Superior temporal gyrus (tissue), 1 donor: ENCODE data around the gene GFER.
A peak's percentile ranks its signal among the peaks of the same experiment; 100 is the strongest.
"Not testable (repeated sequence)": the region's sequence is repeated elsewhere in the genome, so short reads cannot be mapped to it uniquely, and the experiment has no call there.

Experiments used
- DNase-seq: peaks from one replicate; pipeline ENCODE4 v3.0.0-alpha.2; 2016; ENCODE audit errors: extremely low spot score

GFER gene

DNA sequence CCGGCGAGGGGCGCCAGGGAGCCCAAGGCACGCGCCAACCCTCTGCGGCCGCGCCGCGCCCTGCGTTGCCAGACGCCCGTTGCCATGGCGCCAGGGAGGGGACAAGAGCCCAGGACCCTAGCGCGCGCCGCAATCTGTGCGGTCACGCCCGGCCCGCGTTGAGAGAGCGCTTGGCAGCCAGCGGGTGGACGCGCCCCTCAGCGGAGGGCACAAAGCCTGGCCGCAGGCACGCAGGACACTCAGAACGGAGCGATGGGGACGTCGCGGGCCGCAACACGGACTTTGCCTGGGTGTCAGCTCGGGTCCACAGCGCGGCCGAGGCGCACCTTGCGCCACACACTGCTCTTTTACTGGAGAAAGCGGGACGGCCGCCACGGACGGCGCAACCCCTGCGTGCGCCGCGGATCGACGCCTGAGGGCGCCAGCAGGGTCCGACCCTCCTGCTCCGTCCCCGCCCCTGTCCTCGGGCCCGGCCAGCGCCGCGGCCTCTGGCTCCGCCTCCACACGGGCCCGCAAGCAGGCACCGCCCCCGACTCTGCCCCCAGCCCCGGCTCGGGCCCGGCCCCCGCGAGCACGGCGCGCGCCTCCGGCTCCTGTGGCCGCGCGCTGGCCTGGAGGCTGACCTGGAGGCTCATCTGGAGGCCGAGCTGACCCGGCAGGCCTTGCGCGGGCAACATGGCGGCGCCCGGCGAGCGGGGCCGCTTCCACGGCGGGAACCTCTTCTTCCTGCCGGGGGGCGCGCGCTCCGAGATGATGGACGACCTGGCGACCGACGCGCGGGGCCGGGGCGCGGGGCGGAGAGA lies at the start of gene GFER:
TSS of gene GFER (plus strand) at position 650 of the 803 bp plus-strand sequence. CDS start at position 676, 26 bp downstream.
- peak; percentile 80 for DNase-seq

DNA sequence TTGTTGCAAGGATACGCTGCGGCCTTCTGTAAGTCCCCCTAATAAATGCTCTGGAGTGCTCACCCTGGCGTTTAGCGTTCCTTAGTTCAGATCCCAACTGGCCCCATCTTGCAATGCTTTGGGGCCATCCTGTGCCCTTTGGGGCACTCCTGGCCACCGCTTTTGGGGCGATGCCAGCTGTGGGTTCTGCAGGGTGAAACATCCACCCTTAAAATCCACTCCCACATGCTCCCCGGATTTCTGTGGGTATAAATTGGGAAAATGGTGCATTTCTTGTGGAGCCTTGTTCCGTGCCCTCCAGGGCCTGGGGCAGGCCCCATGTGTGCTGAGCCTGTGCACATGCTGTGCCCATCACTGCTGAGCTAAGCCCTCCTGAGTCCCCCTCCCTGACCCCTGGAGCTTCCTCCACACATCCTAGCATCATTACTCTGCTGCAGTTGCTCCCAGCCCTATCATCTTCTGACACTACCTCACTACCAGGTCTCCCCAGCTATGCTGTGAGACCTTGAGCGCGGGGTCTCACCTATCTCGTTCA lies 47.0 kb upstream of the GFER start:
- no peak for DNase-seq

DNA sequence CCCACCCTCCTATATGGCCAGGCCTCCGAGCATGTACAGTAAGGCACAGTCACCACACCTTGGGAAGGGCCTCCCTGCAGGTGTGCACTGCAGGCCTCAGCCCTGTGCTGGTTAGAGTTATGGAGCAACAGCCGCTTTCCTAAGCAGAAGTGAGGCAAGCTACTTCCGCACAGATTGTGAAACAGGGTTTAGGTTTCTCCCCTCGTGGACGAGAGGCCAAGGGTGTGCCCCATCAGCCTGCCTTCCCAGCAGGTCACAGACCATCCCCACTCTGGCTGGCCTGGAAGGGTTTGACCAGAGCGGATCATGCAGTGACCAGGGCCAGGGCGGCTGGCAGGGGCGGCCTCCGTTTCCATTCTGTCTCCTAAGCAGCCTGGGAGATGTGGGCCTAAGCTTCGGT lies 45.7 kb upstream of the GFER start:
- DNase-seq, result no peak

- no peak for DNase-seq
These were observed 45.1 kb upstream of the GFER start for GRCh38 chr16:1938910-1939309.

DNA sequence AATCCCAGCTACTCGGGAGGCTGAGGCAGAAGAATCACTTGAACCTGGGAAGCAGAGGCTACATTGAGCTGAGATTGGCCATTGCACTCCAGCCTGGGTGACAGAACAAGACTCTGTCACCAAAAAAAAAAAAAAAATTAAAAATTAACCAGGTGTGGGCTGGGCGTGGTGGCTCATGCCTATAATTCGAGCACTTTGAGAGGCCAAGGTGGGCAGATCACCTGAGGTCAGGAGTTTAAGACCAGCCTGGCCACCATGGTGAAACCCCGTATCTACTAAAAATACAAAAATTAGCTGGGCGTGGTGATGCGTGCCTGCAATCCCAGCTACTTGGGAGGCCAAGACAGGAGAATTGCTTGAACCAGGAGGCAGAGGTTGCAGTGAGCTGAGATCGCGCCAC lies 44.2 kb upstream of the GFER start:
- DNase-seq, result not testable (repeated sequence)

DNA sequence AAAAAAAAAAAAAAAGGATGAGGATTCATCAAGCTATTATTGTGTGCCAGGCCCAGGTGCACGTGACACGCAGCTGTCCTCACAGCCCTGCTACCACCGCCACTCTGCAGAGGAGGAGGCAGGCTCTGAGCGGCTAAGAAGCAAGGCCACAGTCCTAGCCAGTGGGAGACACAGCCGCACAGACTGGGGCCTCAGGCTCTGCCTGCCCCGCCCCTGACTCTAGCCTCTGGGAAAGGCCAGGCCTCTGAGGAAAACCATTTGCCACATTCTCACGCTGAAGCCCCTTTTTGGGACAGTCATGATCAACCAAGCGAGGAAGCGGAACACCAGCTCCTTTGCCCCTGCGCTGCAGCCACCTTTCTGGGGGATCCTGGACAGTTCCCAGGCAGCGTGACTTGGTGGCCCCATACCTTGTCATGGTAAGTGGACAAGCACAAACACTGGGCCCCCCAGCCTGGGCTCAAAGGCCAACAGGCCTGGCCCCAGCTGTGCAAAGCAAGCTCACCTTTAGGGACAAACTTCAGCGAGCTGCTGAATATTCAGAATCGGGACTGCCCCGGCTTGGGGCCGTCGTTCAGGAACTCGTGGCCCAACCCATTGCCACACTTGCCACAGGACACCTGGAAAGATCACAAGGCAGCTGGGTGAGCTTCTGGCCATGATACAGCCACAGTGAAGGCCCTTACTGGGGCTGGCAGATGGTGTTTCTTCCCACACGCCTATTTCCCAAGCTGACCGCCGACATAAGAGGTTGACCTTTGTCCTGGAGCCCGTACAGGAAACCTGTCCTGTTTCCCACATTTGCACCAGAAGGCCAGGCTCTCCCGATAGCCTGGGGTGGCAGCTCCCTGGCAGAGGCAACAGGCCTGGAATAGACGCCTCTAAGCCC lies 43.5 kb upstream of the GFER start:
- DNase-seq, result no peak

DNA sequence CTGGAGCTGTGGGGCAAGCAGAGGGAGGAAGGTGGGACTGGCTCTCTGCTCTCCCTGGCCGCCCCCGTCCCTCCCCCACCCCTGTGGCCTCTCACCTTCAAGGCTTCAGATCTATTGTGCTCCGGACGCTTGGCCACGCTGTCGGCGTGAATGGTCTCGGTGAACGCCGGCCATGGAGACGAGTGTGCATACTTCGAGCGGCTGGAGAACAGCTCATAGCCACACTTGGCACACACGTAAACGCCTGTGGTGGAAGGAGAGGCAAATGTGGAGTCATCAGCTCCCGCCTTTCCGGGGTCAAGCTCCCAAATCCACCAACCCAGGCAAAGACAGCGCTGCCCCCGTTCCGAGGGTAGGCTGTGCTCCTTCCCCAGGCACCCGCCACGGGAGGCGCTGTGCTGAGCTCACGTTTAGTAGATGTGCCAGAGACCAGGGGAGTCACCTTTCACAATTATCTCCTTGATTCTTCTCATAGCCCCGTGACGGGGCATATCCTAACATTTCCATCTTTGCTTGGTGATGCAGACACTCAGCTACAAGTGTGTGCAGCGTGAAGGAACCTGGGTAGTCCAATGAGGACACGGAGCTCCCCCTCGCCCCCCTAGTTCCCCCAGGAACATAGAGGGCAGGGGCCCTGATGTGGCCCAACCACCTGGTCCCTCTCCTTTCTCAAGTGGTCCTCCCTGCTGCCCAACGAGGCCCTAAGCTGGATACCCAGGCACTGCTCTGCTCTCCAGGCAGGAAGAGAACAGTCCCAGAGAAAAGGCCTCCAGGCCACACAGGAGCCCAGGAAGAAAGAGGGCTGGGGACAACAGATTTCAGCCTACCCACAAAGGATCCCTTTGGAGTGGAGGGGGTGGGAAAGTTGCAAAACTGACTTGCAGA lies 42.6 kb upstream of the GFER start:
- no peak for DNase-seq

DNA sequence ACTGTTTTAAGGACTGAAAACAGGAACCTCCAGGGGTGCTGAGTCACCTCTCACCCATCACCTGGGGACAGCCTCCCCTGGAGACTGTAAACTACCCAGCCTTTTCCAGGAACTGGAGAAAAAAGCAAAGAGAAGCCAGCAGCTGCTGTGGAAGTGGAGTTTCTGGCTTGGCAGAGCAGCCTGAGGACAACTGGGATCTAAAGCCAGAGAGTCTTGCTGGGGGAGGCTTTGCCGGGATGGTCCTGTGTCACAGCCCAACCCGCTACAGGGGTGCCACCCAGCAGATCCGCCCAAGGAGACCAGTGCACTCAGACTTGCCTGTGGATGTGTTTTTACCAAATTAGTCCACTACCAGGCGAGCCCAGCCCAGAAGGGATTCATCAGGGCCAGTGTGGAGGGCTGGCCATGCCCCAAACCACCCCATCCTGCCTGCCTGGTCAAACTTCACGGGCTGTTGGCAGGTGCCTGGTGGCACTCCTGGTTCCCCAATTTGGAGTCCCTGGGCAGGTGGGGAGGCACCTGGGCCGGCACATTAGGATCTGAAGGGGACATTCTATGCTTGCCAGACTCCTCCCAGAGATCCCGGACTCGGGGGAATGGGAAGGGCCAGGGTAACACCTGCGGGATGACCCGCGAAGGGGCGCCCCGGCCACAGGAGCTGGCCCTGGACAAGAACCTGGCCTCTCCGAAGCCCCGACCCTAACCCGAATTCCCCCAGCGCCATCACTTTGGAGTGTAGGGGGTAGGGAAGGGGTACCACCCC lies 41.8 kb upstream of the GFER start:
- DNase-seq, result no peak

GRCh38 chr16:1942810-1943726 lies 40.9 kb upstream of the GFER start, which contains the start of gene MSRB1:
Gene MSRB1 (minus strand): TSS chr16:1943199. CDS start chr16:1943156, 43 bp downstream.
- DNase-seq, result peak; percentile 98

DNA sequence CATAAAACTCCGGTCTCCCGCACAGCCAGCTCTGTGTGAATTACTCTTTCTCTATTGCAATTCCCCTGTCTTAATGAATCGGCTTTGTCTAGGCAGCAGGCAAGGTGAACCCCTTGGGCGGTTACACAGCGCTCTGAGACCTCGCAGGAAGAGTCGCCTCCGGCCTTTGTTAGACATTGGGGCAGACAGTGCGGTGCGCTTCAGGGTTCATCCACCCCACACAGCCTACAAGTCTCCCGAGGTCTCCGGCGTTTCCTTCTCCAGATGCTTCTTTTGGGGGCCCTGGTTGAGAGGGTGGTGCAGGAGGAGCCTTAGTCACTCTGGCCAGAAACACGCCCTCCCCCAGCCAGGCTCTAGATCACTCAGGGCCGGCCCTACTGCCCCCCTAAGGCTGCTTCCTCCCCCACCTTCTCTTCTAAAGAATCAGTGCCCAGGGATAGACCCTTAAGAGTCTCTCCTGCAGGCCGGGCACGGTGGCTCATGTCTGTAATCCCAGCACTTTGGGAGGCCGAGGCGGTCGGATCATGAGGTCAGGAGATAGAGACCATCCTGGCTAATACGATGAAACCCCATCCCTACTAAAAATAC lies 39.3 kb upstream of the GFER start:
- DNase-seq, result no peak

DNA sequence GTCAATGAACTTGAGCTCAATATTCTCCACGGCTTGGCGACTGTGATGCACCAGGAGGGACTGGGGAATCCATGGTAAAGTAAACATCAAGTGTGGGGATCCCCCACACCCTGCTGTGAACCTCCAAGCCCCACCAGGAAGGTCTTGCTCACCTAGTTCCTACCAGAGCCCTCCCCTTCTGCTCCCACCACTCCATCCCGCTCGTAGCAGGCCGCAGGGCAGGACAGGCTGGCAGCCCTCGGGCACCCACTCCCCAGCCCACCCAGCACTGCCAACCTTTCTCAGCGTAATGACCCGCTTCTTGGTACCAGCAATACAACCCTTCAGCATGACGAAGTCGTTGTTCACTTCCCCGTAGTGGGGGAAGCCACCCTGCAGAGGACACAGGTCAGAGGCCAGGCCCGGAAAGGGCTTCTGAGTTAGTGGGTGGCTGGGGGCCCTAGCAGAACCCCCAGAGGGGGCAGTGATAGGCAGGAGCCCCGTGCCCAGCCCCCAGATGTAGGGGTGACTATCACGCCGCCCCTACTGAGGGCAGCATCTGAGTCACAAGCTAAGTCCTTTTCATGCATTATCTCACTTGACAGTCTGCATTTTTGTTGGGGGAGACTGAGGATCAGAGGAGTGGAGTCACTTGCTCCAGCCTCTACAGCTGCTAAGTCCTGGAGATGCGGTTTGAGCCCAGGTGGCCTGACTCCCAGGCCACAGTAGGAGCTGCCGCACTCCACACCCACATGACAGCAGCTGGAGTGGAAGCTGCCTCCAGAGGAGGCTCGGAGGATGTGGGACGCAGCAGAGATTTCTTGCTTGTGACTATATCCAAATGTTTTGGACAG lies 38.2 kb upstream of the GFER start:
- no peak for DNase-seq

DNA sequence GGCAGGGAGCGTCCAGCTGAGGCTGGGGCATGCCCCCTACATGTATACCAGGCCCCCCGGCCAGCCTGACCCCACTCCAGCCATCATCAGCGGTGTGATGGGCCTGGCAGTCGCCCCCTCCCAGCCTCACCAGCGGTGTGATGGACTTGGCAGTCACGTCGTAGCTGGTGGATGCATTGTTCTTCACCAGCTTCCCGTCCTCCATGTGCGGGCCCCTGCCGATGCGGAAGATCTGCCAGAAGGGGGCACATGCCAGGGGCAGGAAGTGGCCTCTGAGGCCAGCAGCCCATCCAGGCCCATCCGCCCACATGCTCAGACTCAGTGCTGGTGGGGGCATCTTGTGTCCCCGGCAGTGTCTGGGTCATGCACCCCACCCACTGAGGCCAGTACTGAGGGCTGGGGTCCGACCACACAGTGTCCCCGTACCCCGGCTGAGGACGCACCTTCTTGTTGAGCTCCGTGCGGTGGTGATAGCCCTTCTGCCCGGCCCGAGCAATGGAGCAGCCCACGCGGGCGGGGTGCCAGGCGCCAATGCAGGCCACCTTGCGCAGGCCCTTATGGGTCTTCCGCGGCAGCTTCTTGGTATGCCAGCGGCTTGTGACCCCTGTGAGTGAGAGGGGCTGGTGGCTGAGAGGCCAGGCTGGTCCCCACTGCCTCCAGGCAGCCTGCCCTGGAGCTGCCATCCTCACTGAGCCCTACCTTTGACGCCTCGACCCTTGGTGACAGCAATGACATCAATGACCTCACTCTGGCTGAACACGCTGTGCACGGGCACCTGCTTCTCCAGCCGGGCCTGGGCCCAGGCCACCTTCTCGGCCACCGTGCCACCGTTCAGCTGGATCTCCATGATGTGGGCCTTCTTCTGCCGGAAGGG lies 37.3 kb upstream of the GFER start:
- DNase-seq, result no peak

DNA sequence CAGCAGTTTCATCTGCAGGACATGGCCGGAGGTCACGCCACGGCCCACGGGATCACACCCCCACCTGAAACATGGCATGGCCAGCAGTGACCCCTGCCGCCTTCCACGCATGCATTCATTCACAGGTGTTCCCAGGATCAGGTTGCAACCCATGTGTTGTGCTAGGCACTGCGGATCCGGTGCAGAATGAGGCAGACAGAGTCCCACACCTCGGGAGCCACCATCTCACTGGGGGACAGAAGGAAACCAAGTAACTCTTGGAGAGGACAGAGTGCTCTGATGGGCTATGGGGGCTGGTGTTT lies 36.7 kb upstream of the GFER start:
- DNase-seq, result no peak

DNA sequence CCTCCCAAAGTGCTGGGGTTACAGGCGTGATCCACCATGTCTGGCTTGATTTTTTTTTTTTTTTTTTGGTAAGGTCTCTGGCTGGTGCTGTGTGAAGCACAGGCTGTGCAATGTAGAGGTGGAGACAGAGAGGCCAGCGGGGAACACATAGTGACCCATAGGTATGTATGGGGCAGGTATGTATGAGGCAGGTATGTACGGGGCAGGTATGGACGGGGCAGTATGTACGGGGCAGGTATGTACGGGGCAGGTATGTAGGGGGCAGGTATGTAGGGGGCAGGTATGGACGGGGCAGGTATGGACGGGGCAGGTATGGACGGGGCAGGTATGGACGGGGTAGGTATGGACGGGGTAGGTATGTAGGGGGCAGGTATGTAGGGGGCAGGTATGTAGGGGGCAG lies 34.5 kb upstream of the GFER start:
- DNase-seq, result no peak

DNA sequence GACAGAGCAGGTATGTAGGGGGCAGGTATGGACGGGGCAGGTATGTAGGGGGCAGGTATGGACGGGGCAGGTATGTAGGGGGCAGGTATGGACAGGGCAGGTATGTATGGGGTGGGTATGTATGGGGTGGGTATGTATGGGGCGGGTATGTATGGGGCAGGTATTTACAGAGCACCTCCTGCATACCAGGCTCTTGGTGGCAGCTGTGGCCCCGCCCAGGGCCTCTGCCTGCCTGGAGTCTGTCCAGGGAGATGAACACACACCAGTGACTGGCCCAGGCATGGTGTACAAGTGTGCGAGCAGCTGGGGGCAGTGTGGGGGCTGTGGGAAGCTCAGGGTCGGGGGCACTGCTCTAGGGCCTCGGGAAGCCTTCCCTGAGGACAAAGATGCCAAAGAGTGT lies 33.9 kb upstream of the GFER start:
- no peak for DNase-seq

GRCh38 chr16:1950559-1950958 lies 33.4 kb upstream of the GFER start:
- DNase-seq, result no peak

GRCh38 chr16:1953734-1954133 lies 30.3 kb upstream of the GFER start:
- no peak for DNase-seq
